ENCODE measurements around the gene FAM131A. TPM values are rescaled to one million over a fixed set of nuclear protein-coding genes. Genes with fewer than 3 reads are reported as not detected.

The FAM131A gene, protein sequence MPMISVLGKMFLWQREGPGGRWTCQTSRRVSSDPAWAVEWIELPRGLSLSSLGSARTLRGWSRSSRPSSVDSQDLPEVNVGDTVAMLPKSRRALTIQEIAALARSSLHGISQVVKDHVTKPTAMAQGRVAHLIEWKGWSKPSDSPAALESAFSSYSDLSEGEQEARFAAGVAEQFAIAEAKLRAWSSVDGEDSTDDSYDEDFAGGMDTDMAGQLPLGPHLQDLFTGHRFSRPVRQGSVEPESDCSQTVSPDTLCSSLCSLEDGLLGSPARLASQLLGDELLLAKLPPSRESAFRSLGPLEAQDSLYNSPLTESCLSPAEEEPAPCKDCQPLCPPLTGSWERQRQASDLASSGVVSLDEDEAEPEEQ
- total RNA-seq (2022; extraction: Qiagen RNA extraction): 7.5 to 10.5 TPM (median 9.4 TPM) in 5 replicates

GRCh38 chr3:184337399-184337714, at the start of gene FAM131A:
Gene FAM131A (plus strand): TSS chr3:184337600. CDS start chr3:184337631, 31 bp downstream.

DNA sequence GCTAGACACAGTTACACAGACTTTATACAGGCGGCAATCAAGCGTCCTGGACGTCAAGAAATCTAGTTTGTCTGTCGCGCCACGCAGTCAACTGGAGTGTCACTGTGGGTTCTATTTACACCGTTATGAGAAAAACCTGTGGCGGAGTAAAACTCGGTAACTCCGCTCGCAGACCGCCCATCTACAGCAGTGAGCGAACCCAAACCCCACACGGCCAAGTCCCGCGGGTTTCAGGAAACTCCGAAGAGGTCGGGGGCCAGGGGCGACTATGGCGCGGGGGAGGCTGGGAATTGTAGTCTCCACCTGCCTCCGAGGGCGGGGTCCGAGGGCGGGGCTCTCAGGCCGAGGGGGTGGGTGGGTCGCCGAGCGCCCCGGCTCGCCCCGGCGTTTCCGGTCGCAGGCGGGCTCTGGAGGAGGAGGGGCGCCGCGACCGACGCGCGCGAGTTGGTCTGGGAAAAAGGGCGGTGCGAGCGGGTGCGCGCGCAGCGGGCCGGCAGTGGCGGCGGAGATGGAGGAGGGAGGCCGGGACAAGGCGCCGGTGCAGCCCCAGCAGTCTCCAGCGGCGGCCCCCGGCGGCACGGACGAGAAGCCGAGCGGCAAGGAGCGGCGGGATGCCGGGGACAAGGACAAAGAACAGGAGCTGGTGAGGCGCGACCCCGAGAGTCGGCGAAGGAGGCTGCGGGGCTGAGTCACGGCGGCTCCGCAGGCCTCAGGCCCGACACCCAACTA, 38.5 kb upstream of the FAM131A start, which contains the start of gene PSMD2:
Gene PSMD2, plus strand, starts transcription at position 483 of the 729 bp plus-strand sequence. Its CDS starts 26 bp downstream, at position 509.

DNA sequence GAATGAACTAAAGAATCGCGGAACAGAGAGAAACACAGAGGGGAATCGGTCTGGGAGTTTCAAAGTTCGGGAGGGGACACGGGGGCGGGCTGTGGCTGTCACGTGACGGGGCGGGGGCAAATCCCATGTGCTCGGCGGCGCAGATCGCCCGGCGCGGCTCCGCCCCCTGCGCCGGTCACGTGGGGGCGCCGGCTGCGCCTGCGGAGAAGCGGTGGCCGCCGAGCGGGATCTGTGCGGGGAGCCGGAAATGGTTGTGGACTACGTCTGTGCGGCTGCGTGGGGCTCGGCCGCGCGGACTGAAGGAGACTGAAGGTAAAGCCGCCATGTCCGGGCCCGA, 23.1 kb upstream of the FAM131A start, which contains the start of gene EIF4G1:
Gene EIF4G1, plus strand, starts transcription at position 244 of the 337 bp plus-strand sequence. CDS start 1,191 bp downstream, outside the sequence.

GRCh38 chr3:184361532-184361931, 24.1 kb downstream of the FAM131A start, which contains the start of the genes CLCN2 and POLR2H:
Gene CLCN2 (minus strand): TSS chr3:184361605. CDS start chr3:184361479, 126 bp downstream.
Gene POLR2H (plus strand): TSS chr3:184361710. CDS start chr3:184363493, 1,783 bp downstream.

DNA sequence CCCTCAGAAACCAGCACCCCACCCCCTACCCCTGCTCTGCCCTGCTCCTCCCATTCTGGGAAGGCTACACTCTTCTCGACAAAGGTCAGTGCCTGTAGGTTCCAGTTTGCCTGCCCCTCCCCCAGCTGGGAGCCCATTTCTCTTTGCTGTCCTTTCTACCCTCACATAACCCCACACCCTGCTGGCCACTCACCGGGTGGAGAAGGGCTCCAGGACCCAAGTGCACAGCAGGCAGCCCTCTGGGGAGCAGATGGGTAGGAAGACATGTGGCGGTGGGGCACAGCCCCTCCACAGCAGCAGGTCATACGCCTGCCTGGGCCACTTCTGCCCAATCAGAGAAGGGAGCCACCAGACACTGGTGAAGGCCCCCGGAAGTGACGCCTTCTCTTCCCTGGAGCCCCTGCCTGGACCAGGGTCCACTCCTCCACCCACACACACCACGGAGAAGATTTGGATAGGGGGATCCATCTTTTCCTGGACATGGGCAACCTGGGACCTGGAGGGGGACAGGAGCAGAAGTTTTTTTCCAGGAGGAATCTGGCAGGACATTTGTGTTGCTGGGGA, 40.6 kb downstream of the FAM131A start, which contains the start of gene THPO:
Gene THPO, minus strand, starts transcription at position 326 of the 564 bp plus-strand sequence. CDS start 1,948 bp downstream, outside the sequence.

GRCh38 chr3:184379358-184380184, 42.2 kb downstream of the FAM131A start, which contains the start of gene CHRD:
Gene CHRD (plus strand): TSS chr3:184380054. CDS start chr3:184380319, 265 bp downstream.

Other genes starting within 250 kb of the FAM131A start
- gene HTR3E, start 240.5 kb upstream of the FAM131A start, total RNA-seq (2022; extraction: Qiagen RNA extraction): not detected in 5 replicates
- 24.7 to 26.9 TPM (median 26.3 TPM) in 5 replicates for gene EIF2B5, start 202.2 kb upstream of the FAM131A start, total RNA-seq (2022; extraction: Qiagen RNA extraction)
- gene DVL3, start 182.2 kb upstream of the FAM131A start, total RNA-seq (2022; extraction: Qiagen RNA extraction): 14.7 to 28.1 TPM (median 25.7 TPM) in 5 replicates
- 277 to 297 TPM (median 292 TPM) in 5 replicates for gene AP2M1, start 162.7 kb upstream of the FAM131A start, total RNA-seq (2022; extraction: Qiagen RNA extraction)
- gene ABCF3, start 151.4 kb upstream of the FAM131A start, total RNA-seq (2022; extraction: Qiagen RNA extraction): 30.0 to 37.4 TPM (median 33.1 TPM) in 5 replicates
- 0.20 to 0.50 TPM (median 0.39 TPM) in 5 replicates for gene VWA5B2, start 108.0 kb upstream of the FAM131A start, total RNA-seq (2022; extraction: Qiagen RNA extraction)
- gene ALG3, start 88.6 kb upstream of the FAM131A start, total RNA-seq (2022; extraction: Qiagen RNA extraction): 53.0 to 83.1 TPM (median 72.0 TPM) in 5 replicates
- 8.6 to 11.5 TPM (median 10.0 TPM) in 5 replicates for gene EEF1AKMT4, start 87.9 kb upstream of the FAM131A start, total RNA-seq (2022; extraction: Qiagen RNA extraction)
- gene CAMK2N2, start 76.0 kb upstream of the FAM131A start, total RNA-seq (2022; extraction: Qiagen RNA extraction): 0.96 to 2.0 TPM (median 1.5 TPM) in 5 replicates
- not detected in 5 replicates for gene ECE2, start 61.6 kb upstream of the FAM131A start, total RNA-seq (2022; extraction: Qiagen RNA extraction)
- gene PSMD2, start 38.4 kb upstream of the FAM131A start, total RNA-seq (2022; extraction: Qiagen RNA extraction): 257 to 391 TPM (median 283 TPM) in 5 replicates
- gene EIF4G1, start 23.0 kb upstream of the FAM131A start, total RNA-seq (2022; extraction: Qiagen RNA extraction): 243 to 299 TPM (median 295 TPM) in 5 replicates
- gene CLCN2, start 24.0 kb downstream of the FAM131A start, total RNA-seq (2022; extraction: Qiagen RNA extraction): 2.9 to 5.4 TPM (median 4.7 TPM) in 5 replicates
- gene POLR2H, start 24.1 kb downstream of the FAM131A start, total RNA-seq (2022; extraction: Qiagen RNA extraction): 65.2 to 72.1 TPM (median 66.4 TPM) in 5 replicates
- gene THPO, start 40.6 kb downstream of the FAM131A start, total RNA-seq (2022; extraction: Qiagen RNA extraction): 0.08 to 0.11 TPM in 2 of 5 replicates, not detected in the others
- 0.19 to 0.29 TPM (median 0.23 TPM) in 5 replicates for gene CHRD, start 42.5 kb downstream of the FAM131A start, total RNA-seq (2022; extraction: Qiagen RNA extraction)
- 0.17 to 0.45 TPM (median 0.26 TPM) in 5 replicates for gene EPHB3, start 224.2 kb downstream of the FAM131A start, total RNA-seq (2022; extraction: Qiagen RNA extraction)